Measurements from ENCODE around the gene ASS1. TPM values are rescaled to one million over a fixed set of nuclear protein-coding genes. Genes with fewer than 3 reads are reported as not detected.

Gene ASS1
- polyA plus RNA-seq, 12 donors: 37.6 to 134 (median 49.1) TPM; not detected in 1

- no peak for DNase-seq
Measured at GRCh38 chr9:130527651-130528310, 83.0 kb downstream of the ASS1 start.

- no peak for DNase-seq
Measured at GRCh38 chr9:130528674-130529073, 83.9 kb downstream of the ASS1 start.

GRCh38 chr9:130530938-130531337 lies 86.2 kb downstream of the ASS1 start:
- no peak for DNase-seq

GRCh38 chr9:130531670-130532069 lies 86.9 kb downstream of the ASS1 start:
- DNase-seq: no peak

- no peak for DNase-seq
Measured at GRCh38 chr9:130532426-130533080, 87.8 kb downstream of the ASS1 start.

- DNase-seq: no peak
Measured at GRCh38 chr9:130535818-130536521, 91.2 kb downstream of the ASS1 start.

- no peak for DNase-seq
Measured at GRCh38 chr9:130536701-130537107, 91.9 kb downstream of the ASS1 start.

- no peak for DNase-seq
Measured at GRCh38 chr9:130537346-130538050, 92.7 kb downstream of the ASS1 start.

GRCh38 chr9:130539420-130540223 lies 94.9 kb downstream of the ASS1 start:
- DNase-seq: no peak

GRCh38 chr9:130541533-130541932 lies 96.8 kb downstream of the ASS1 start:
- DNase-seq: no peak

GRCh38 chr9:130542038-130542437 lies 97.3 kb downstream of the ASS1 start:
- no peak for DNase-seq

- no peak for DNase-seq
Measured at GRCh38 chr9:130542457-130543228, 97.9 kb downstream of the ASS1 start.

- DNase-seq: no peak
Measured at GRCh38 chr9:130543368-130543767, 98.6 kb downstream of the ASS1 start.

GRCh38 chr9:130543859-130544258 lies 99.1 kb downstream of the ASS1 start:
- DNase-seq: no peak

- no peak for DNase-seq
Measured at GRCh38 chr9:130544364-130544763, 99.6 kb downstream of the ASS1 start.

- no peak for DNase-seq
Measured at GRCh38 chr9:130548103-130548502, 103.3 kb downstream of the ASS1 start.

- DNase-seq: no peak
Measured at GRCh38 chr9:130549093-130549735, 104.5 kb downstream of the ASS1 start.
